Measurements from ENCODE around the gene SCRG1.

DNA sequence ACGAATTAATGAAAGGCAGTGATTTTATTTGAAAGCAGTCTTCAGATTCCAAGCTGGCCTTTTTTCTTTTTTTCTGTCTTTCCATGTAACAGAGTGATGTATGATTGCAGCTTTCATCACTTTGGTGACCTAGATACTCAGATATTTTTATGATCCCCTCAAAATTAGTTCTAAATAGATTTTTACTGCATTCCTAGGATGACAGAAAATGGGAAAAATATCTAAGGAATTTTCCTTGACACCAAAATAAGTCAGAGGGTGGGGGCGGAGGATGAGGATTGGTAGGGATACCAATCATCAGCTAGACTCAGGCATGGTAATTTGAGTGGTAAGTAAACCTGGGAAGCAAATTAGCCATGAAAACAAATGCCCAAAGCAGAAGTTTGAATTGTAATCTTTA, 52.8 kb downstream of the SCRG1 start:
- TF ChIP-seq CTCF (IDR thresholded peaks at IDR 0.05) (no peak), POLR2AphosphoS5 (IDR thresholded peaks at IDR 0.05; ENCODE audit: insufficient read depth in 1 of 2, low read depth in 1 of 2) (no peak)

Measured in vagina (tissue), 2 donors.